SW480 (cell line): ENCODE measurements around the gene KCNA10.

Experiments used
- DNase-seq: peaks from one replicate; pipeline ENCODE4 v3.0.0-alpha.2; 2016; ENCODE audit warnings: low spot score

Gene KCNA10

DNA sequence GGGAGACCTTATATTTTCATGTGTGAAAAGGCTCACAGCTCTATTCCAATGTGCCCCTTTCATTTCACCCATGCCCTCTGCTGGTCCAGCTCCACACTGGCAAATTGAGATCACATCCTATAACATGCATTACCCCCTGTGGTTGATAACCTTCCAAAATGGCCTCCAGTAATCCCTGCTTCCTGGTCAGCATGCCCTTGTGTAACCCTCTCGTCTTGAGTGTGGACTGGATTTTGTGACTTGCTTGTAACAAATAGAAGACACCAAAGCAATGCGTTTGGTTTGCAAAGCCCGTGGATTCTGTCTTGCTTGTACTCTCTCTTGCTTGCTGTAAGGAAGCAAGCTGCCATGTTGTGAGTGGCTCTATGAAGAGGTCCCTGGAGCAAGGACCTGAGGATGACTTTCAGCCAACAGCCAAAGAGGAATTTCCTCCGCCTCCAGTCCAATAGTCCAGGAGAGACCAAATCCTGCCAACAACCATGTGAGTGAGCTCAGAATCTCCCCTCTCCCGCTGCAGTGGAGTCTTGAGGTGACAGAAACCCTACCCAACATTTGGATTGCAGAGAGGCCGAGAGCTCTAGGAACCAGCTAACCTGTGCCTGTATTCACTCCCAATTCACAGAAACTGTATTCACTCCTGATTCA is 17.4 kb downstream of the KCNA10 start:
- DNase-seq = no peak

GRCh38 chr1:110498270-110498669 is 20.7 kb downstream of the KCNA10 start:
- no peak for DNase-seq

GRCh38 chr1:110495926-110496600 is 22.9 kb downstream of the KCNA10 start:
- DNase-seq = peak; percentile 65

DNA sequence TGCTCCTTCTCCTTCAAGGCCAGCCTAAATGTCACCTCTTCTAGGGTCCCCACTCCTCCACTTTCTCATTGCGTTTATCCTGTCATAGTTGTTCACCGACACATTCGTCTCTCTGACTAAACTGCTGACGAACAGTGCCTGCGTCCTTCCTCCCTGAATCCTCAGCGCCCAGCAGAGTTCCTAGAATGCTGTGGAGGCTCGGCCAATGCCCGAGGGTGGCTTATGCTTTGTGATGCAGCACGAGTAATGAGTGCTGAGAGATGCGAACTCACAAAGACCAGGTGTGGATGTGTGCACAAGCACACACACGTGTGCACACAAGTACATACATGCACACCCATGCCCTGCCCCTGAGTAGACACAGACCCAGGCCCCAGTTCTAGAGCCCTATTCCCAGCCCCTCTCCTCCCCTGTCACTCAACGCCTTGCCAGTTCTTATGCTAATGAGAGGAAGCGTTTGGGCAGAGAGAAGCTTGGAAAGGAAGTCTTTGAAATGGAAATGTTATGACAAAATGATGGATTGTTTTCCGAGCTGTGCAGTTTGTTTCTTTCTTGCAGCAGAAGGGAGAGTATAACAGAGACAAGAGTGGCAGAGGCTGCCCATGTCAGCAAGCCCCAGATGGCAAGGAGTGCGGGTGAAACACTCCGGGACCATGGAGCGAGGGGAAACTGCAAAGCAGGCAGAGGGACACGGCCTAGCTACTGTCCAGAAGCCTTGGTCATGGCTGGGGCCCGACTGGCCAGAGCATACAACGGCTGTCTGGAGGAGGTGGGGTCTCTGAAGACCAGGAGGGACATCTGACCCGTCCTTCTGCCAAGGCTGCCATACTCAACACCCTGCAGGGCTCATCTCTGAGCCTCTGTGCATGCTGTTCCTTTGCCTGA is 24.2 kb downstream of the KCNA10 start:
- no peak for DNase-seq

DNA sequence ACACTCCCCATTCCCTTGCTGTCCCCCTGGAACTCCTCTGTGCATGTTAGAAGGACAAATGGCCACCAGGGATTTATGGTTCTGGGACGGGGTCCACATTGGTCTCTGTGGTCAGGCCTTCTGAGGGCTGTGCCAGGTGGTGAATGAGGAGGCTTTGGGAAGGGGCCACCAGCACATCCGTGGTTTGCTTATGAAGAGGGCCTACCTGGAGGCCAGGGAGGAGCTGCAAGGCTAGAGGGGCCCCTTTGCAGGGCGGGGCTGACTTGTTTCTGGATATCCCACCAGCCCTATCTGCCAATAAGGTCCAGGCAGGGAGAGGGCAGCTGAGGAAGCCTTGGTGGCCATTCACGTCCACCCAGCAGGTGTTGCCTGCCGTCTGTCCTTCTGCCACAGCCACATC is 24.9 kb downstream of the KCNA10 start:
- no peak for DNase-seq

DNA sequence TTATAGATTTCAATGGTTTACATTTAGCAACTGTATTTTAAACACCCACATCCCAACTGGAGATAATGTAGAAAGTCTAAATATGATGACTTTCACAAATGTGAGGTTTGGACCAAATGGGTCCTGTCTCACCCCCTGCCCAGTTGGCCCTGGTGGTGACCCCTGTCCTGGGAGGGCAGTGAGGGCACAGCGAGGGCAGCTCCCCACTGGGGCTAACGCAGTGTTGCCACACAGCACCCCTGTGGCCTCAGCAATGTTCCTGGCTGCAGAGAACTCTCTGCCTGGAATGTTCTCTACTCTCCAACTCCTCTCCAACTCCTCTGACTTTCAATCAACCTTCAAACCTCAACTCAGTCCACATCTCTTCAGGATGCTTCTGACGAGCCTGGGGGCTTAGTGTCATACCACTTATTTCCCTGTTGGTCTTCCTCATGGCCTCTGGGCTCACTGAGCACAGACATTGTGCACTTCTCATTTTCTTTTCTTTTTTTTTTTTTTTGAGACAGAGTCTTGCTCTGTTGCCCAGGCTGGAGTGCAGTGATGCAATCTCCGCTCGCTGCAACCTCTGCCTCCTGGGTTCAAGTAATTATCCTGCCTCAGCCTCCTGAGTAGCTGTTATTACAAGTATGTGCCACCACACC is 25.8 kb downstream of the KCNA10 start:
- DNase-seq = no peak

- DNase-seq = no peak
Measured at GRCh38 chr1:110492573-110492972, 26.4 kb downstream of the KCNA10 start.

DNA sequence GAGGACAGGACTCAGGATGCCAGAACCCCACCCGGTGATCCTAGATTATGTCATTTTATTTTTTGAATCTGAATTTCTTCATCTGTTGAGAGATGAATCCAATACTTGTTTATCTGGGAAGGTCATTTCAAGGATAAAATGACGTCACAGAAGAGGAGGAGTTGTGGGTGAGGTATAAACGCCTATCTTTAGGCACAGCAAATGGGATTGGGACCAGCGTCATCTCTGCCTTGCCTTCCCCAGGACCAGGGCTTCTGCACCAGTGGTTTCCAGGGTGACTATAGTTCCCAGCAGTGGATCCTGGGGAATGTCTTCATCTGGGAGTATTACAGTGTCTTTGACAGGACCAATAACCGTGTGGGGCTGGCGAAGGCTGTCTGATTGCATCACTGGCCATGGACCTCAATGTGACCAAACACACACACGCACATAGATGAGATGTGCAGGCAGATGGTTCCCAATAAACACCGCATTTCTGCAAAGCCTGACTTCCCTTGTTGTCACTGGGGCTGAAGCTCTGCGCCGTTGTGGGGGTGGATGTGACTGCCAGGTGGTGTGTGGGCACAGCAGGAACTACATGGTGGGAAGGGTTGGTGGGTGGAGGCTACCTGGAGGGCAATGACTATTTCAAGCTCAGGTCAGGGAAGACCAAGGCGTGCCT is 28.1 kb downstream of the KCNA10 start:
- no peak for DNase-seq

DNA sequence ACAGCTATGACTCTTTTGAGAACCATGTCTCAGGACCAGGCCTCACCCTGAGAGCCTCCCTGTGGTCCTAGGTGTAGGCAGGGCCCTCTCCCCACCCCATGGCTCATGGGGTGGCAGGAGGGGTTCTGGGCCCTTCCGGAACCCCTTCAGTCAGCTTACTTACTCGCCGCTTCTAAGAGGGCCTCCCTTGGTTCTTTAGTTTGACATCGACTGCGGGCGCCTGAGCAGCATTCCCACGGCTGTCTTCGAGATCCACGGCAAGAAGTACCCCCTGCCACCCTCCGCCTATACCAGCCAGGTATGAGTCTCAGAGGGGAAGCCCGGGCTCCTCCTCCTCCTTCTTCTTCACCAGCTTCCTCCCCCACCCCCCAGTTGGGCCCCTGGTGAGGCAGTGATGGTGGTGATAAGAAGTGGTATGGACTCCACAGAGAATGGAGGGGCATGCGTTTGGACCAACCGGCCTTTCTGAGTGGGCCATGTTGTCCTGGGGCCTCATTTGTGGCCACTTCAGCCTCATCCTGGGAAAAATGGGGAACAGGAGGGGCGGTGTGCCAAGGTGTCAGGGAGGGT is 28.9 kb downstream of the KCNA10 start:
- no peak for DNase-seq

- no peak for DNase-seq
Measured at GRCh38 chr1:110489406-110489805, 29.6 kb downstream of the KCNA10 start.

DNA sequence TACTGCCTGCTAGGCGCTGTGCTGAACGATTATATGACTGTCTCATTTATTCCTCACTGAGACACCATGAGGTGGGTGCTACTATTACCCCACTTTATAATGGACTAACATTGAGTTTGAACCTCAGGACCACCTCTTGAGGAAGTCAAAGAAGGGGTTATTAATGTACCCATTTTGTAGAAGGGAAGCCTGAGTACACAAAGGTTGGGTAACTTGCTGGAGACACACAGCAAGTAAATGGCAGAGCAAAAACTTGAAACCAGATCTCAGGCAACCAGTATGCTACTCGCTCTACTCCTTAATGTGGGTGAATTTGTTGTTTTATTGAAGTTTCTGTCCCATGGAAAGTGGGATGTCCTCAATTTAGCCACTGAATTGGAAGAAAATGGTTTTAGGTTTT is 30.1 kb downstream of the KCNA10 start:
- DNase-seq = no peak

- DNase-seq = no peak
Measured at GRCh38 chr1:110488161-110488560, 30.8 kb downstream of the KCNA10 start.

DNA sequence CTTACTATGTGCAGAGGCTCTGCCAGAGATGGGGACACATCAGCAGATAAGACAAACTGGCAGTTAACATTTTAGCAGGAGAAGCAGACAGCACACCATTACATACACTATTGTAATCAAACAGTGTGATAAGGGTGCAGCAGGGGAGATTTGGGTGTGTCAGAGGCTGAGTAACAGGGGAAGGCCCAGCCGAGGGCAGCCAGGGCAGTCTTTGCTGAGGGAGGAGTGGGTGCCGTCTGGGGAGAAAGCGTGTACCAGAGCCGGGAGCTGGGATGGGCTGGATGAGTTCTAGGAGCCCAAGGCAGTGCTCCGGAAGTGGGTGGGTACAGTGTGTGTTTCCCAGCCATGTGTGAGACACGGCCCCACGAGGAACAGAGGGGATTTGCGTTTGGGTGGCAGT is 31.2 kb downstream of the KCNA10 start:
- no peak for DNase-seq

DNA sequence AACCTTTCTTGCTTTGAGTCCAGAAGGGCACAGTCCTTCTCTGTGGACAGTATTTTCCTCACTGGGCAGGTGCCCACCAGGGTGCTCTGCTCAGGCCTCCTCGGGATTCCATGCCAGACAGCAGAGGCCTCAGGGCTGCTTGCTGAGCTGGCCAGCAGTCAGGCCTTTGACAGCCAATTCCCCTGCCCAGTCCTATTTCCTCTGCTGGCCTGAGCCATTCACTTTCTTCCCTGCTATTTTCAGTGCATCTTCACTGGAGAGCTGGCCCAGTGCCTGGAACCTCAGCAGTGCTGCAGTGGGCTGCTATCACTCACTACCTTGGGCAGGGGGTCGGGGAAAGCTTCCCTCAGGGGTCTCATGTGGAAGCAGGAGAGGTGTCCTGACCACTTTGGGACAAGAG is 33.2 kb downstream of the KCNA10 start:
- DNase-seq = no peak

GRCh38 chr1:110484801-110485200 is 34.2 kb downstream of the KCNA10 start:
- no peak for DNase-seq

- DNase-seq = no peak
Measured at GRCh38 chr1:110483308-110483685, 35.7 kb downstream of the KCNA10 start.

- no peak for DNase-seq
Measured at GRCh38 chr1:110482662-110483307, 36.2 kb downstream of the KCNA10 start.

GRCh38 chr1:110481968-110482623 is 36.9 kb downstream of the KCNA10 start:
- DNase-seq = no peak

DNA sequence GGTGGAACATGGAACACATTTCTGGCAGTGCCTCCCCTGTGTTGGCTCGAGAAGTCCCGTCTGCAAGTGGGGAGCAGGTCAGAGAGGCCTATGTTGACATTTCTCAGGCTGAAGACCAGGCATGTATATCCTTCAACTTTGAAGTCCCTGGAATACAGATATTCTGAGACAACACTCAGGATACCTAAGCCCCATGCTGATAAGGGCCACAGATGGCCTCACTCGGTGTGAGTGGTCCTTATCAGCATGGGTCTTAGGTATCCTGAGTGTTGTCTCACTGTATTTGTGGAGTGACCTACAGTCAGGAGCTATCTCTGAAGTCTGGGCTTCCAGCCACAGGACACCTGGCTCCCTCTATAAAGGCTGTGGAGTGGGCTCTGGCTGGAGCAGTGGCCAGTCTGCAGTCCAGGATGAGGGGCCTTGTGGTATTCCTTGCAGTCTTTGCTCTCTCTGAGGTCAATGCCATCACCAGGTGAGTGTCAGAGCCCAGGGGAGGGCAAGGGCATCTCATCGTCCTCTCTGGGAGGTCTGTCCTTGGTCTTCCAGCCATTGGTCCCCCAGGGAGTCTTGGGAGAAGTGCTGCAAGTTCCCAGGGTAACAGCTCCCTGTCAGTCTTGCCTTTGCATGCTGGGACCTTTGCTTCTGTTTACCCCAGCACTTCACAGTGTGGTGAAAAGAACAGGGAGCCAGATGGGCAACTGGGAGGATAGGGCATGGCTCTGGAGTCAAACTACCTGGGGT is 38.4 kb downstream of the KCNA10 start:
- no peak for DNase-seq

- no peak for DNase-seq
Measured at GRCh38 chr1:110478886-110479285, 40.1 kb downstream of the KCNA10 start.
